Activated CD4-positive, alpha-beta T cell treated with anti-CD3 and anti-CD28 coated beads, Interleukin-10, Interleukin-2, amounts not matched to agents 100 ng/mL and 50 ng/mL, durations not matched to agents 16 hours and 8 hours (primary cell): ENCODE results near the gene ORC4.

Experiments used
- DNase-seq: peaks from one replicate; pipeline ENCODE4 v3.0.0-alpha.2; 2020

The ORC4 gene

DNA sequence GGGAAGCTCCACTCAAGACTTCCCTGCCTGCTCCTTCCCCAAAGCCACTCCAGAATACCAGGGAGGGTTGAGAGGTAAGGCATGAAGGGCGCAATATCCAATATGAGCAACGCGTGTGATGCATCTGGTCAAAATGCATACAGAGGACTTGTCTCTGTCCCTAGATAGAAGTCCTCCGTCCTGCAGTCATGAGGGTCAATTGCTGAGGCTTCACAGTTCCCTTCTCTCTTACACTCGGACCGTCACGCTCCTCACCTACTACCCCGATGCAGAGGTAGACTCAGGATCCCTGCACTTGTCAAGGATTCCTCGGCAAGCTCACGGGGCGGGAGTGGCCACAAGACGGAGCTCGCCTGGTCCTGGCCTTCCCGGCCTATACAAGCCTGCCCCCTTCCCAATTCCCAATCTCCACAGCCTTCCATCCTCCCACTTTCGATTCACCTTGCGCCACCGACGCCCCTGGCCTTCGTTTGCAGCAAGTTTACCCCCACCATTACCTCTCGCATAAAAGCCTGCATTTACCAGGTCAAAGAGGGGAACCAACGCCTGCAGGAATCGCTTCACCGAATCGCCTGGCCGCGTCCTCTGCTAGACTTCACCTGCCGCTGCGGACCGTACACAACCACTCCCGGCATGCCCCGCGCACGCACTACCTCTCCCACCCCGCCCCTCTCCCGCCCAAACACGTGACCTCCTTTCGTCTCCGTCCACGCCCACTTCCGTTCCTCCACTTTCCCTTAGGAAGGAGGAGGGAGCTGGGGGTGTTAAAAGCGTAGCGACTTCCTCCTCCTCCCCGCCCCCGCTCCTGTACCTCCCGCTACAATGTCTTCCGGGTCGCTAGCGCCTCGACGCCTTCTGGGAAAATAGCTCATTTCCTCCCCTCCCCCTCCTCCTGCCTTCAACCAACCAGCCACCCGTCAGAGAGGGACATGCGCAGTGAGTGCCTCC lies at the start of gene ORC4:
TSS of gene ORC4 (minus strand) at position 627 of the 948 bp plus-strand sequence. CDS start 44,779 bp downstream, outside the sequence.
- peak; percentile 98 for DNase-seq

DNA sequence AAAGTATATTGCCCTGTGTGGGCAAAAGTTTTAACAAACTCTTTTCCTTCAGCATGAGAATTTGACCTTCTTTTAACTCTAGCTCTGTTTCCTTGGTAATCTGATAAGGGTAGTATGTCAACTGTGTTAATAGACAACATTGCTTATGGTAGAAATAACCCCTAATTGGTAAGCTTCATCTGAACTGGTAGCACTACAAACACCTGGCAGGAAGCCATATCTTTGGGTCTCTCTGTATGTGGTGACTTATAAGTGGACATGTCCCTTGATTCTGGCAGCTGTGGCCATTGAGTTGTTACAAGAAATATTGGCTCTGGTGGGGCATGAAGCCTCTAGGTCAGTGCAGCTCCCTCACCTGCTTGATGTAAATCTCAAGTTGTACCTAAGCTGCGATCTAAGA lies 47.3 kb upstream of the ORC4 start:
- DNase-seq = no peak

DNA sequence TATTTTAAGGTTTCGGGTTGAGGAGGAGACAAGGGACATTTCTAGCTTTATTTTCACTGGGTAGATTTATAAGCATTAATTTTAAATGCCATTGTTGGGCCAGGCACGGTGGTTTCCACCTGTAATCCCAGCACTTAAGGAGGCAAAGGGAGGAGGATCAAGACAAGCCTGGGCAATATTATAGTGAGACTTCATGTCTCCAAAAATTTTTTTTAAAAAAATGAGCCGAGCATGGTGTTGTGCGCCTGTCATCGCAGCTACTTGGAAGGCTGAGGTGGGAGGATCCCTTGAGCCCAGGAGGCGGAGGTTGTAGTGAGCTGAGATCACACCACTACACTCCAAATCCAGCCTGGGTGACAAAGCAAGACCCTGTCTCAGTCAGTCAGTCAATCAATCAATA lies 45.4 kb upstream of the ORC4 start:
- DNase-seq = no peak

DNA sequence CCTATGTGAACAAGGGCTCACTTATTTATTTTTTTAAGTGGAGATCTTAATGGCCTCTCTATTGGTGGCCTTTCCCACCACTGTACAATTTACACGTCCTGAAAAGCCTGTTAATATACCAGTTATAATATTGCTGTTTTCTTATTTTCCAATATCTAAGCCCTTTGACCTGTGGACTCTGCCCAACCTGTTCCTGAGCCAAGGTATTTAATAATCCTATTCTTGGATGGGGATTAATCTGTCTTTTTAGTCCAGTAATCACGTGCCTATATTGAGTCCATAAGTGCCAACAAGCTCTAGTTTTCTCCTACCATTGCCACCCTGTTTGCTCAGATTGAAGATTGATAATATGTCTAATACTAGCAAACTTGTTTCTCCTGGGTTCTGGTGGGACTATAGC lies 43.1 kb upstream of the ORC4 start:
- no peak for DNase-seq

DNA sequence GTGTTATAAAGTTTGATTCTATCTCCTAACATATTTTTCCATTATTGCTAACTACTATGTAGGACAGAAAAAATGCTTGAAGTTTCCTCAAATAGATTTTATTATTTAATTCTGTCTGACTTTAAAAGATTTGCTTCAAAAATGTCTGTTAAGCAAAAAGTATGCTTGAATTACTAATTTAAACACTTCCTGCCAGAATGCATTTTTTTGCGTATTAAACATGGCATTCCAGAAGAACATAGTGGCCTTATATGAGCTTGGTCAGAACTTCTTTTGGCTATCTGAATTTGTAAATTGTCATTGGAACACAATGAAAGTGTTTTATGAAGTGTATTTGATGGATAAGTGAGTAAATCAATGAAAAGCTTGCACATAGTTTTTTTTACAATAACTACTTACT lies 38.1 kb upstream of the ORC4 start:
- DNase-seq = no peak

DNA sequence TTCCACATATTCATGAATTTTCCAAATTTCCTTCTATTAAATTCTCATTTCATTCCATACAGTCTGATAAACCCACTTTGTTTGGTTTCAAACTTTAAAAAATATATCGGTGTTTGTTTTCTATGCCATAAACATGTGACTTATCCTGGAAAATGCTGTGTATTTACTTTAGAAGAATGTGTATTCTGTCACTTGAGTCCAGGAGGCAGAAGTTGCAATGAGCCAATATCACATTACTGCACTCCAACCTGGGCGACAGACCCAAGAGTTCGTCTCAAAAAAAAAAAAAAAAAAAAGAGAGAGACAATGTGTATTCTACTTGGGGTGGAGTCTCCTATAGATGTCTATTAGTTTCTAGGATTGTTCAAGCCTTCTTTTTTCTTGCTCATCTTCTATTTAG lies 32.1 kb upstream of the ORC4 start:
- no peak for DNase-seq

DNA sequence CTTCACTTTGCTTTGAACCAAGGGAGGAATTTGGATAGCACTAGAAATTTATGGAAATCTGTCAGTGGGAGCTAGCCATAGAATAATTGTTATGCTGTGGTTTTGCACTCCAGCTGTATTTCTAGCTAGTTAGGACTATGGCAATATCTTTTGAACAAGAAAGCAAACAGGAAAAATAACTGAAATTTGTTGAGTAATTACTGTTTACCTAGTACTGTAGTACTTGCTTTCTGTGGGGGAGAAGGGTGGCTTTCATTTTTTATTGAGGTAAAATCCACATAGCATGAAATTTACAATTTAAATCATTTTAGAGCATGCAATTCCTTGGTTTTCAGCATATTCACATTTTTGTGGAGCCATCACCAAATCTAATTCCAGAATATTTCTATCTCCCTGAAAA lies 28.7 kb upstream of the ORC4 start:
- DNase-seq = no peak

DNA sequence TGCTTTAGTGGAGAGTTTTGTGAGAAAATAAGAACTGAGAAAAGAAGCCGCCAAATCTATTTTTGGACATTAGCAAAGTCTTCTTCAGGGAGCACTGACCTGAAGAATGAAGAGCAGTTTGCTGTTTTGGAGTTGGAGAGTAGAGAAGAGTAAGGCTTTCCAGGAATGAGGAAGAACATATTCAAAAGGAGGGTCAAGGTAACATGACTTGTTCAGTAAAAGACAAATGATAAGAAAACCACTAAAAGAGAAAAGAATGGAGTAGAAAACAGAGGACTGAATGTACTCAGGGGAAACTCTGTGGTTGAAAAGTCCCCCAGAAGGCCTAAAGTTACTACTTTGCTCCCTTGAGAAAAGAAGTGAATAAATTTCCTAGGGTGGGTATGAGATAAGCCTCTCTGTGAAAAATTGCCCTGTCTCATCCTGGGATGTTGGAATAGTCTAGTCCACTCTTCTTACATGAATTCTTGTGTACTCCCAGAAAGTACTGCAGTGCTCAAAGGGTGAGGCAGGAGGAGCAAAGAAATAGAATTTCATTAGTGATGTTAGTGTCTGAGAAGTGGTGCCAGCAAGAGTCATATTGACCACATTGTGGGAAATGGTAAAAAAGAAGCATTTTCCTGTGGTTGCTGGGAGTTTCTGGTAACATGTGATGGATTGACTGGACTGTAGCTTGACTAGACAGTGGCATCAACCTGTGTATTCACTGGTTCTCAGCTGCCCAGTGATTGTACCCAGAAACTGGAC lies 28.1 kb upstream of the ORC4 start:
- peak; percentile 22 for DNase-seq

DNA sequence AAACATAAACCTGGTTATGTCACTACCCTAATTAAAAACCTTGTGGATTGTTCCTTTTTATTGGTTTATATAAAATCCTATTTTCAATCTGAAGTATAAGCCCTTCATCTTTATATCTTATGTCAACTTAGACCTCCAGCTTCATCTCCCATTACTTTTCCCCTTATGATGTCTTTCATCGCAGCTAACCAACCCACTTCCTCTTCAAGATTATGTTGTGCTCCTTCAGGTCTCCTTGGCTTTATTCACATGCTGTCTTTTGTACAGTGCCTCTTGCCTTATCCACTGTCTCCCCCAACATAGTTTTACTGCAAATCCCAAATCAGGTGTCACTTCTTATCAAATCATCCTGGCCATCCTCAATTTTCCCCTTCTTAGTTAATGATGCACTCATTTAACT lies 26.3 kb upstream of the ORC4 start:
- DNase-seq = no peak

DNA sequence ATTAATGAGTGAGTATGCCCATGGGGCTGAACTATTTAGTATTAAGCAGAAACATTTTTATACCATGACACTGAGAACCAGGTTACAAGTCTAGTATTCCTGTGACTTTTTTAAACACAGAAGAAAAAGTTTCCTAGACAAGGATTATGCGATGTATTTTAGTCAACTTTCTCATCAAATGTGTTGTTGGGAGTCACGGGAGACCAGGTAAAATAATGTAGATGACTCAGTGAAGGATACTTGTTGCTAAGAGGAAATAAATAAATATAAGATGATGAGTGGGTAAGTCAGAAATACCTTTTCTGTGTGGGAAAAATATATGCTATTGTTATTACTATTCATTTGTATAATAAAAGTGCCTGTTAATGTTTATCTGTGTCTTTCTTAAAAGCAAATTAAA lies 23.8 kb upstream of the ORC4 start:
- DNase-seq = no peak

DNA sequence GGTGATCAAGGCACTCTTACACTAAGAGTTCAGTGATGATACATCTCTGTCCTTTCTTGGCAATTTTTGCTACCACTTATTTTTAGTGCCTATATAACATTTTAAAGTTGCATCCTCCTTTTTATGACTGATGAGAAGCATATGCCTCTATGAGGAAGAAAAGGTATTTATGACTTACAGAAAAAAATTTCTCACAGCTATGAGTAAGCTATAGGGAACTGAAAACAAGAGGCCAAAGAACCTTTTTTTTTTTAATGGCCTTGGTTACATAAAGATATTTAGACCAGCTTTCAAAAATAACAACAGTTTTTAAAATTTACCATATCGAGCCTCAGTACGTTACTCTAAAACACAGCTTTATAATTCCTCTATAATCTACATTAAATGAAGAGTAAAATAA lies 21.7 kb upstream of the ORC4 start:
- DNase-seq = no peak

DNA sequence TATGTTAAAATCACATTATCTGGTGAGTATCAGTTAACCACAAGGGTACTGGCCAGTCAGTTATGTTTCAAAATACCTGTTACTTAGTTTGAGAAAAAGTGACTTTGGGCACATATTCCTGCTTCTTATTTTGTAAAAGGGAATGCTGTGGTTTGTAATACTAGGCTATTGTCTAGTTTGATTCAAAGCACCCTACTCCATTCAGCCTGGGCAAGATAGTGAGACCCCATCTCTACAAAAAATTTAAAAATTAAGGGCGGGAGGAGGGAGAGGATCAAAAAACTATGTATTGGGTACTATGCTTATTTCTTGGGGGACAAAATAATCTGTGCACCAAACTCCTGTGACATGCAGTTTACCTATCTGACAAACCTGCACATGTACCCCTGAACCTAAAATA lies 19.2 kb upstream of the ORC4 start:
- DNase-seq = no peak

DNA sequence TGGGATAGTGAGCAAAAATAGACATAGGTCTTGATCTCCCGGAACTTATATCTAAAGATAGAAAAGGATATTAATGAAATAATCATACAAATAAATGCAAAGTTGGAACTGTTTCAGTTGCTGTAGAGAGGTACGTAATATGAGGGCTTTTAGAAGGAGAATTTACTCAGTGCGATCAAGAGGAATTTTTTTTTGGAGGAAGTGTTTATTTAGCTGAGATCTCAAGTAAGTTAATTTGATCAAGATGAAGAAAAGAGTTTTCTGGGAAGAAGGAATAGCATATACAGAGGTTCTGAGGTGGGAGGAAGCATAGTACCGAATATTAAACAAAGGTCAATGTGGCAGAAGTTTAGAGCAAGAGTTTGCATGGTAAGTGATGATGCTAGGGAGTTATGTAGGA lies 11.7 kb upstream of the ORC4 start:
- no peak for DNase-seq

DNA sequence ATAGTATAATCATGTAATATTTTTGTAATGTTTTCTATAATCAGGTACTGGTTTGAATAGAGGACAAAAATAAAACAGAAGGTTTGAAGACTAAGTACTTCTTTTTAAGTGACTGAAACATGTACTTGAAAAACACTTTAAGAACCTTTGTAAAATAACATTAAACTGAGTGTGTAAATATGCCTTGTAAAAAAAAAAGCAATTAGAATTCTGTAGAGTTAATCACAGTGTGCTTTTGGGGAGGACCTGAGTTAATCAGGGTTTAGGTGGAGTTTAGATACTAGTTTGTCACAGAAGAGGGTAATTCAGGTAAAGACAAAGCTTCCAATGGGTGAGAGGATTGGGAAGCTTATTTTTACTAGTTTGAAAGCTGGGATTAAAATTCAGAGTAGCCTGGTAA lies 10.6 kb upstream of the ORC4 start:
- DNase-seq = no peak

DNA sequence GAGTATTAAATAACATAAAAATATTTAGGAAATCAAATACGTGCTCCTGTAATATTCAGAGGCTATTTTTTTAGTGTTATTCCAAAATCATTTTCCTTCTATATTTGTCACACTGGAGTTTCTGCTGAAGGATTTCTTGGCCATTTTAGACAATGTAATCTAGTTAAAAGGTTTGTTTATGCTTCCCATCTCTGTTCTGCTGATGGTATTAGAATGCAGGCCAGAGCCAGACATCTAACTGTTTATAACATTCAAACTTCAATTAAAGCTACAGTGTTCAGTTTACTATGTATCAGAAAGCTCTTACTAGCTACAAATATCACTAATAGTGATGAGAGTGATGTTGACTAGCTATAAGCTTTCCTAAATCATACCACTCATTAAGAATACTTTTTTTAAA lies 8.2 kb upstream of the ORC4 start:
- no peak for DNase-seq

DNA sequence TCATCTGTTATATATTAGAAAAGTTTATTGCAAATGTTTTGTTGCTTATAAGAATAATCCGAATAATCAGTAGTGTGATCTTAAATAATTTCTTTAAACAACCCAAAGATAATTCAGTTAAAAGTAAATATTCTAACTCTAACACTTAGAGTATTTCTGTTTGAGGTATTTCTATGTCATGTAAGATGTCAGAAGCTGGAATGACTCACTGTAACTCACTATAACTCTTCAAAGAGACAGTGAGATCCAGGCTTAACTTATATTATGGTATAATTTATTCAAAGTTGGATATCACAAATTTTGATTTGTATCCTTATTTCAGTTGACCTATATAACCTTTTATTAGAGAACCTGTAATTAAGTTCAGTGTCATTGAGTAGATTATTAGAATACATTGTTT lies 7.3 kb upstream of the ORC4 start:
- DNase-seq = no peak

DNA sequence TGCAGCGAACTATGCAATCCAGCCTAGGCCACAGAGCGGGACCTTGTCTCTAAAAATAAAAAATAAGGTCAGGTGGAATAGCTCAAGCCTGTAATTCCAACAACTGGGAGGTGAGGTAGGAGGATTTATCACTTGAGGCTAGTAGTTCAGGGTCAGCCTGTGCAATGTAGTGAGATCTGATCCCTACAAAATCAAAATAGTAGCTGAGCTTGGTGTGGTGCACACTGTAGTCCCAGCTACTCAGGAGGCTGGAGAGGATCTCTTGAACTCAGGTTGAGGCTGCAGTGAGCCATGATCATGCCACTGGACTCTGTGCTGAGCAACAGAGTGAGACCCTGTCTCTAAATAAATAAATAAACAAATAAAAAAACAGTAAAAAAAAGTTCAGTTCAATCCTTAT lies 6.0 kb upstream of the ORC4 start:
- no peak for DNase-seq

DNA sequence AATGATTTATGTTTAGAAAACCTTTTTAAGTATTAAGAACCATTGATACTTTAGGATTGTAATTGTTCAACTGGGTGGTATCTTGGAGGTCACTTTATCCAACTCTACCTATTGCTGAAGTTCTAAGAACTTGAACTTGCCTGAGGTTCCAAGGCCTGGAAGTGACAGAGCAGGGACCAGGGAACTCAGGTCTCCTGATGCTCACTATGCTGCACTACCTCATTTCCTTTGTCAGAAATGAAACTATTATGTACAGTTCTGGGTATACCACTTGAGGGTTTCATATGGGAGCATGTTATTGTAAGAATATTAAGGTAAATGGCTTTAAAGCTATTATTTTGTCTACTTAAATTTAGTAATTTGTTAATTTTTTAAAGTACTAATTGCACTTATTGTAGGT lies 3.3 kb upstream of the ORC4 start:
- DNase-seq = peak; percentile 46

DNA sequence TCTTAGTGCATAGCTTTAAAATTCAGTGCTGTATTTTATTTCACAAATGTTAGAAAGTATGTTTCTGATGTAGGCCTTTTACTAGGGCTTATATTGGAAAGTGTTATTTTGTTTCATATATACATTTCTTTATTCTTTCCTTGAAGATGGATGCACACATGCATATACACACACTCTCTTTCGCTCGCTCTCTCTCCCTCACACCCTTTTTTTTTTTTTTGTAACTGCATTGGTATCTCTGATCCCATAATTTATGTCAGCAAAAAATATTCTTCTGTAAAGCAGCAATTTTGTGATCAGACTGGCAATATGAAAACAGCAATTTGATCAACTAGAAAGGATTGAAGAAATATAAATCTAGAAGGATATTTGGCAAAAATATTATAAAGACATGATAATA lies 2.3 kb upstream of the ORC4 start:
- DNase-seq = no peak

DNA sequence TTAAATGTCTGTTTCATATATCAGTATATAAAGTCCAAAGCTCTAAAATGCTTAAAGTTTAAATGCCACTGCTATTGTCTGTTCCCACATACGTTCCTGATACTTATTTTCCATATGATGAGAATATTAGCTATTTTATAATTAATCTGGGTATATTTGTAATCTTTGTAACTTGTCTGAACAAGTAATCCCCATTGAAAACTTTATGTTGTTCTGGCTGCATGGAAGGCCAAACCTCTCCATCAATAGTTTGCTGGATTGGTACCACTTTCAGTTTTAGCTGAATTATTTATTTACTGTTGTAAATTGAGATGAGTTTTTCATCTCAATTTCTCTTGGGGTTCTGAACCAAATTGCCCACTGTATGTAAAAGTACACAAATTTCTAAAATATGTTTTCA lies 1.8 kb upstream of the ORC4 start:
- DNase-seq = no peak

DNA sequence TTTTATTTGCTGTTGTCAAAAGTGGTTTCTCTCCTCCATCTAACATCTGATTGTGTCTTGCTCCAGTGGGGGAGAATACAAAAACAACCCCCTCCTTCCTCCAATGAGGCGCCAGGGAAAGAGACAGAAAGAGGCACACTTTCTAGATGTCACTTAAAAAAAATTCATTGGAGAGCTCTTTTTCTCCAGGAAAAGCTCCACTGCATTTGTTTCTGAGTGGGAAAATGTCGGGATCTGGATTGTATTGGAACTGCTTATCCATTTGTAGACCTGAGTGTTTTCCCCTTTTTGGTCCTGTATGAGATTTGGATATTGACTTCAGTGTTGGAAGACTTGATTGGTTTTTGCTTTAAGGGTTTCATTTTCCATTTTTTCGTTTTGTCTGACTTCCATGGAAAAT lies 1.3 kb upstream of the ORC4 start:
- DNase-seq = no peak

DNA sequence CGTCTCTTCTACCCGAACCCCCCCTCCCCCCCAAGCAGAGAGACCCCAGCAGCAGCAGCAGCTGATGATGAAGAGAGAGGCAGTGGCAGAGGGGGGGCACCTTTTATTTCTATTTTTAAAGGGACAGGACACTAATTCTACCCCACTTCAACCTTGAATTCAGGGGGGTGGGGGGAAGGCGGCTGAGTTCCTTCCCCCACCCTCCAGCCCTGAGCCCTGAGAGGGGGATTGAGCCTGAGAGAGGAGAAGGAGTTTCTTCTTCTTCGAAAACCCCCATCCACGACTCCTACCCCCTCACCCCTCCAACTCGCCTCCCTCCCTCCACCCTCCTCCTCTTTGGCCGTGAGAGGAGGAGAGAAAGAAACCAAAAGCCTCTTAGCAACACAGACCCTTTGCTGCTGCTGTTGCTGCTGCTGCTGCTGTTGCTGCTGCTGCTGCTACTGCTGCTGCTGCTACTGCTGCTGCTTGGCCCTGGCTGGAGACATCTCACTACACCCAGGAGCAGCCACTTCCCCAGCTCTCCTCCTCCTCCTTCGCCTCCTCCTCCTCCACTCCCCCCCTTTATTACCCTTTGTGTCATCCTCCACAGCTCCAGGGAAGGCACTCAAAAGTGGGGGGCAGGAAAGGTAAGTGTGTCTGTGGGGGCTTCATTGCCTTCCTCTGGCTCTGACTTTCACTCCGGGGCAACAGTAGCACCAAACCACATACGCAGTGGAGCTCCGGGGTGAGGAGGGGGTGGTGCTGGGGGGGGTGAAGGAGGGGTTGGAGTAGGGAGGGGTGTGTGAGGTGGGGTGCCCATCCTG lies 723 bp upstream of the ORC4 start, which contains the start of gene MBD5:
TSS of gene MBD5 (plus strand) at position 33 of the 803 bp plus-strand sequence.
- DNase-seq = peak; percentile 48

DNA sequence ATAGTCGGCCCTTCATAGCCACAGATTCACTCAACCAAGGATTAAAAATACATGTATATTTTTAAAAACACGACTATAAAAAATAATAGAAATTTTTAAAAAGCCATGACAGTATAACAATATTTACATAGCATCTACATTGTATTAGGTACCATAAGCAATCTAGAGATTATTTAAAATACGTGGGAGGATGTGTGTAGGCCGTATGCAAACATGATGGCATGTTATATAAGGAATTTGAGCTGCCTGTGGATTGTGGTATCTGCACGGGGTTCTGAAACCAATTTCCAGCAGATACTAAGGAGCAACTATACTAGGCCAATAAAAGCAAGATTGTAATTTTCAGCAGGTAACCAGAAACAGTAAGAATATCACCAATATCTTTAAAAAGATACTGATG lies 5.9 kb downstream of the ORC4 start:
- DNase-seq = no peak
